HPDE6-E6E7 (cell line): ENCODE measurements around the gene WDR86.
A peak's percentile ranks its signal among the peaks of the same experiment; 100 is the strongest.

ENCODE experiments used
- DNase-seq: peaks from one replicate; pipeline ENCODE4 v3.0.0; 2011; ENCODE audit warnings: missing footprints; ENCODE audit errors: extremely low spot score

The WDR86 gene

GRCh38 chr7:151351967-151352366 is 57.9 kb downstream of the WDR86 start:
- DNase-seq = no peak

- DNase-seq = no peak
Measured at GRCh38 chr7:151351027-151351426, 58.8 kb downstream of the WDR86 start.

GRCh38 chr7:151349507-151349853 is 60.4 kb downstream of the WDR86 start:
- DNase-seq = no peak

- DNase-seq = no peak
Measured at GRCh38 chr7:151348970-151349369, 60.9 kb downstream of the WDR86 start.

GRCh38 chr7:151347200-151347599 is 62.6 kb downstream of the WDR86 start:
- DNase-seq = no peak

GRCh38 chr7:151346470-151346769 is 63.4 kb downstream of the WDR86 start:
- DNase-seq = no peak

GRCh38 chr7:151345576-151346469 is 64.0 kb downstream of the WDR86 start:
- no peak for DNase-seq

- DNase-seq = no peak
Measured at GRCh38 chr7:151343516-151343915, 66.3 kb downstream of the WDR86 start.

- DNase-seq = no peak
Measured at GRCh38 chr7:151342811-151343210, 67.0 kb downstream of the WDR86 start.

- no peak for DNase-seq
Measured at GRCh38 chr7:151342102-151342646, 67.7 kb downstream of the WDR86 start.

GRCh38 chr7:151341357-151342101 is 68.3 kb downstream of the WDR86 start, which contains the start of gene NUB1:
Gene NUB1, plus strand, starts transcription at chr7:151341812. Its CDS starts 3,538 bp downstream, at chr7:151345350.
- DNase-seq = peak; percentile 81

- DNase-seq = no peak
Measured at GRCh38 chr7:151340794-151341356, 69.0 kb downstream of the WDR86 start.

- no peak for DNase-seq
Measured at GRCh38 chr7:151339651-151340382, 70.0 kb downstream of the WDR86 start.

- no peak for DNase-seq
Measured at GRCh38 chr7:151338809-151339208, 71.0 kb downstream of the WDR86 start.

- no peak for DNase-seq
Measured at GRCh38 chr7:151337346-151337745, 72.5 kb downstream of the WDR86 start.

GRCh38 chr7:151336027-151336708 is 73.7 kb downstream of the WDR86 start:
- no peak for DNase-seq

GRCh38 chr7:151334628-151335027 is 75.2 kb downstream of the WDR86 start:
- no peak for DNase-seq
